ENCODE data around the gene G6PC3. TPM values are rescaled to one million over a fixed set of nuclear protein-coding genes. Genes with fewer than 3 reads are reported as not detected.

Gene G6PC3
- total and polyA plus RNA-seq, 2 of the 4 experiments (the other 2 are of a cell fraction) = 20.4 to 107 TPM

GRCh38 chr17:44124118-44124438, 53.5 kb downstream of the G6PC3 start:
- peak; percentile 38; the same call in 1 of the 2 replicates for TF ChIP-seq POLR2A (IDR thresholded peaks at IDR 0.05; ENCODE audit: low read depth, low read length)
- no peak for TF ChIP-seq CEBPB (IDR thresholded peaks at IDR 0.05; ENCODE audit: low read depth, low read length)
- no peak for TF ChIP-seq MXI1 (IDR thresholded peaks at IDR 0.05; ENCODE audit: borderline replicate concordance, low read depth, low read length)
- in situ Hi-C loops (cut with MboI; ENCODE audit: low sequenced_read_pairs) = no loop called here
- H4K20me1 ChIP-seq (ENCODE audit: insufficient read depth, low read length) = peaks cover 27% of the 10 kb centered on the region

More at GRCh38 chr17:44124118-44124438, 53.5 kb downstream of the G6PC3 start:
- Histone ChIP-seq H3K23ac (ENCODE audit: low read depth, low read length) (peak overlapping the region; percentile 94), H3K4me1 (ENCODE audit: control insufficient read depth, insufficient read depth, low read length) (peaks cover 5% of the 10 kb centered on the region; the same call in 1 of the 2 replicates), H2BK120ac (ENCODE audit: low read depth, low read length) (peak overlapping the region; percentile 96), H3K36me3 (ENCODE audit: control insufficient read depth, insufficient read depth, low read length) (no peaks in the 10 kb centered on the region), H2BK5ac (ENCODE audit: low read depth, low read length, poor library complexity, severe bottlenecking) (peak overlapping the region; percentile 83), H3K18ac (ENCODE audit: low read depth, low read length) (peak overlapping the region; percentile 76), H3K27me3 (ENCODE audit: control insufficient read depth, insufficient read depth, low read length) (no peaks in the 10 kb centered on the region), H4K91ac (ENCODE audit: insufficient read depth, low read depth, low read length) (peak overlapping the region; percentile 98), H2BK15ac (ENCODE audit: low read depth, low read length) (peak overlapping the region; percentile 98; the same call in 2 of the 3 replicates), H2AFZ (replicated peaks; ENCODE audit: low read length, poor library complexity) (peak overlapping the region; percentile 93), H3K56ac (ENCODE audit: extremely low read depth, insufficient read depth, low read length) (peak overlapping the region; percentile 93; the same call in 1 of the 2 replicates), H2BK20ac (ENCODE audit: low read depth, low read length) (peak overlapping the region; percentile 58; the same call in 1 of the 2 replicates), H2AK9ac (replicated peaks; ENCODE audit: low read depth, low read length, poor library complexity) (peak overlapping the region; percentile 80), H3K9ac (ENCODE audit: low read depth, low read length) (peak overlapping the region; percentile 71), H3K27ac (ENCODE audit: insufficient read depth, low read length) (peak overlapping the region; percentile 83), H4K8ac (ENCODE audit: low read depth in 2 of 2, low read length in 2 of 2) (peak overlapping the region; percentile 67 to 98; a peak in 3 of 4 replicates), H3K79me1 (ENCODE audit: low read depth in 1 of 2, low read length in 2 of 2) (peaks cover 4 to 44% of the 10 kb centered on the region in 2 experiments), H3K9me3 (ENCODE audit: control insufficient read depth, insufficient read depth, low read length) (no peaks in the 10 kb centered on the region), H3K4me3 (ENCODE audit: insufficient read depth, low read depth, low read length) (peak overlapping the region; percentile 57), H3K4me2 (ENCODE audit: low read depth, low read length) (peak overlapping the region; percentile 64), H3K9me1 (ENCODE audit: insufficient read depth, low read length) (peaks cover 14% of the 10 kb centered on the region), H3K14ac (replicated peaks; ENCODE audit: low read depth, low read length) (peak overlapping the region; percentile 98), H4K5ac (ENCODE audit: low read depth, low read length) (peak overlapping the region; percentile 81), H3K4ac (ENCODE audit: low read depth, low read length) (peak overlapping the region; percentile 96), H2AK5ac (ENCODE audit: low read depth, low read length) (peak overlapping the region; percentile 2; the same call in 1 of the 2 replicates)
- intact Hi-C loops (cut with micrococcal nuclease) (loop anchor here (1.0 kb wide), 1 partner anchor 14 kb away; no protein-coding TSS in a partner anchor), dilution Hi-C loops (cut with HindIII; ENCODE audit: low sequenced_read_pairs, unreplicated experiment) (no loop called here)
- POLR2A ChIA-PET (ENCODE audit: unreplicated experiment) = interaction anchor here (0.6 kb wide), 1 partner anchor 97 kb away, joined by 4 read pairs; no protein-coding TSS in a partner anchor
- no peak for DNase-seq
- 8% methylated on average over 2 of the region's 8 CpGs; no CpG with 5 or more reads in 1 of the 2 experiments for WGBS, 2 experiments (ENCODE audit: extremely low coverage in 2 of 2, insufficient read length in 1 of 2)
- BruUV-seq (replicated peaks) = no TSS peak
- CTCF ChIA-PET = interaction anchor here (1.0 to 1.3 kb wide), 2 partner anchors 9 to 14 kb away, joined by 4 to 5 read pairs; no protein-coding TSS in a partner anchor
- ATAC-seq (ENCODE audit: low read depth) = no peak

Small RNA genes lying within 50 kb of the gene (microRNA-seq; reads per million reads assigned to microRNA genes)
- gene RF00012 (ENCODE audit: insufficient read depth, insufficient read length) = not detected

Small RNA genes lying within 50 kb of the gene (small RNA-seq; reads per million reads assigned to genes)
- gene RF00012 = 0 to 0.04 (median 0) reads per million in 5 experiments

Other genes with a start within 250 kb of the G6PC3 start
- 5.0 and 5.7 TPM in 2 replicates for gene MPP3, start 237.6 kb upstream of the G6PC3 start, total RNA-seq (2012; rRNA removed)
- 10.7 and 11.9 TPM in 2 replicates for gene MPP3, start 237.6 kb upstream of the G6PC3 start, polyA plus RNA-seq (2012; rRNA removed)
- not detected in 2 replicates for gene CD300LG, start 223.6 kb upstream of the G6PC3 start, total RNA-seq (2012; rRNA removed)
- gene CD300LG, start 223.6 kb upstream of the G6PC3 start, polyA plus RNA-seq (2012; rRNA removed) = not detected in 2 replicates
- 1.9 and 3.2 TPM in 2 replicates for gene MPP2, start 163.2 kb upstream of the G6PC3 start, total RNA-seq (2012; rRNA removed)
- gene MPP2, start 163.2 kb upstream of the G6PC3 start, polyA plus RNA-seq (2012; rRNA removed) = 3.8 TPM in 2 replicates
- gene PPY, start 128.3 kb upstream of the G6PC3 start, total RNA-seq (2012; rRNA removed) = not detected in 2 replicates
- gene PPY, start 128.3 kb upstream of the G6PC3 start, polyA plus RNA-seq (2012; rRNA removed) = not detected in 2 replicates
- gene PYY, start 116.8 kb upstream of the G6PC3 start, total RNA-seq (2012; rRNA removed) = not detected in 2 replicates
- gene PYY, start 116.8 kb upstream of the G6PC3 start, polyA plus RNA-seq (2012; rRNA removed) = not detected in 2 replicates
- 0.28 and 0.54 TPM in 2 replicates for gene NAGS, start 66.1 kb upstream of the G6PC3 start, total RNA-seq (2012; rRNA removed)
- gene NAGS, start 66.1 kb upstream of the G6PC3 start, polyA plus RNA-seq (2012; rRNA removed) = 0.92 and 0.99 TPM in 2 replicates
- 36.6 and 42.5 TPM in 2 replicates for gene TMEM101, start 55.8 kb upstream of the G6PC3 start, total RNA-seq (2012; rRNA removed)
- 30.7 and 34.4 TPM in 2 replicates for gene TMEM101, start 55.8 kb upstream of the G6PC3 start, polyA plus RNA-seq (2012; rRNA removed)
- 41.0 and 50.3 TPM in 2 replicates for gene LSM12, start 4.1 kb upstream of the G6PC3 start, total RNA-seq (2012; rRNA removed)
- gene LSM12, start 4.1 kb upstream of the G6PC3 start, polyA plus RNA-seq (2012; rRNA removed) = 37.6 and 38.0 TPM in 2 replicates
- 61.3 and 71.4 TPM in 2 replicates for gene HDAC5, start 52.9 kb downstream of the G6PC3 start, total RNA-seq (2012; rRNA removed)
- 47.0 and 50.0 TPM in 2 replicates for gene HDAC5, start 52.9 kb downstream of the G6PC3 start, polyA plus RNA-seq (2012; rRNA removed)
- 2.8 and 3.2 TPM in 2 replicates for gene HROB, start 71.2 kb downstream of the G6PC3 start, total RNA-seq (2012; rRNA removed)
- 4.0 and 4.4 TPM in 2 replicates for gene HROB, start 71.2 kb downstream of the G6PC3 start, polyA plus RNA-seq (2012; rRNA removed)
- not detected in 2 replicates for gene ASB16, start 100.0 kb downstream of the G6PC3 start, total RNA-seq (2012; rRNA removed)
- gene ASB16, start 100.0 kb downstream of the G6PC3 start, polyA plus RNA-seq (2012; rRNA removed) = 0.05 and 0.06 TPM in 2 replicates
- 16.5 and 17.8 TPM in 2 replicates for gene TMUB2, start 116.2 kb downstream of the G6PC3 start, total RNA-seq (2012; rRNA removed)
- 42.5 and 43.6 TPM in 2 replicates for gene TMUB2, start 116.2 kb downstream of the G6PC3 start, polyA plus RNA-seq (2012; rRNA removed)
- 17.2 and 17.5 TPM in 2 replicates for gene ATXN7L3, start 129.1 kb downstream of the G6PC3 start, total RNA-seq (2012; rRNA removed)
- 38.3 and 40.9 TPM in 2 replicates for gene ATXN7L3, start 129.1 kb downstream of the G6PC3 start, polyA plus RNA-seq (2012; rRNA removed)
- gene UBTF, start 148.9 kb downstream of the G6PC3 start, total RNA-seq (2012; rRNA removed) = 42.1 and 49.4 TPM in 2 replicates
- gene UBTF, start 148.9 kb downstream of the G6PC3 start, polyA plus RNA-seq (2012; rRNA removed) = 25.6 and 29.7 TPM in 2 replicates
- not detected in 2 replicates for gene SLC4A1, start 197.4 kb downstream of the G6PC3 start, total RNA-seq (2012; rRNA removed)
- gene SLC4A1, start 197.4 kb downstream of the G6PC3 start, polyA plus RNA-seq (2012; rRNA removed) = not detected in 2 replicates
- gene RUNDC3A, start 237.9 kb downstream of the G6PC3 start, total RNA-seq (2012; rRNA removed) = under 0.01 TPM in 2 replicates
- gene RUNDC3A, start 237.9 kb downstream of the G6PC3 start, polyA plus RNA-seq (2012; rRNA removed) = 0.07 and 0.34 TPM in 2 replicates

Data from IMR-90 (cell line).